ENCODE measurements around the gene RNF138. TPM values are rescaled to one million over a fixed set of nuclear protein-coding genes. Genes with fewer than 3 reads are reported as not detected.

Gene RNF138
- total and polyA plus RNA-seq, 2 of the 13 experiments (the other 11 are each of a cell fraction or from before 2014, with no cell fraction given): 14.6 to 33.6 TPM

- TF ChIP-seq MYC (CRISPR knock-in tag; IDR thresholded peaks at IDR 0.05; ENCODE audit: borderline replicate concordance) (peak; percentile 82), MED13 (CRISPR knock-in tag; IDR thresholded peaks at IDR 0.05) (0 out of 2 replicates have a peak, but pooled peaks have one; percentile 37), NCOA5 (CRISPR knock-in tag; IDR thresholded peaks at IDR 0.05) (no peak), KLF16 (CRISPR knock-in tag; IDR thresholded peaks at IDR 0.05) (peak in 1 of 2 experiments; percentile 86; a peak in 1 of 4 replicates), ZNF773 (CRISPR knock-in tag; IDR thresholded peaks at IDR 0.05; ENCODE audit: borderline replicate concordance) (peak; percentile 61; the same call in 1 of the 2 replicates), ZNF143 (CRISPR knock-in tag; IDR thresholded peaks at IDR 0.05) (no peak), POLR2G (IDR thresholded peaks at IDR 0.05; ENCODE audit: low read depth, low read length) (peak; percentile 68), ARID2 (CRISPR knock-in tag; IDR thresholded peaks at IDR 0.05; ENCODE audit: borderline replicate concordance) (0 out of 2 replicates have a peak, but pooled peaks have one; percentile 76), SOX5 (CRISPR knock-in tag; IDR thresholded peaks at IDR 0.05; ENCODE audit: borderline replicate concordance) (peak; percentile 37; the same call in 1 of the 2 replicates), SALL1 (CRISPR knock-in tag; IDR thresholded peaks at IDR 0.05) (peak; percentile 85), ZNF629 (CRISPR knock-in tag; conservative IDR thresholded peaks at IDR 0.05) (no peak), ZNF619 (CRISPR knock-in tag; IDR thresholded peaks at IDR 0.05) (no peak; the same call in 1 of the 2 replicates), RCOR2 (CRISPR knock-in tag; IDR thresholded peaks at IDR 0.05) (no peak), RELA (CRISPR knock-in tag; IDR thresholded peaks at IDR 0.05) (0 out of 2 replicates have a peak, but pooled peaks have one; percentile 47), TBX3 (IDR thresholded peaks at IDR 0.05; ENCODE audit: borderline replicate concordance) (peak; percentile 83; the same call in 1 of the 2 replicates), ZNF878 (CRISPR knock-in tag; IDR thresholded peaks at IDR 0.05) (peak; percentile 82), MZF1 (CRISPR knock-in tag; IDR thresholded peaks at IDR 0.05; ENCODE audit: borderline replicate concordance) (no peak), ZMYM3 (CRISPR knock-in tag; IDR thresholded peaks at IDR 0.05) (peak; percentile 38; the same call in 1 of the 2 replicates), HDAC6 (IDR thresholded peaks at IDR 0.05; ENCODE audit: low read depth, low read length) (no peak), HOXD1 (CRISPR knock-in tag; IDR thresholded peaks at IDR 0.05) (no peak), ZNF746 (CRISPR knock-in tag; IDR thresholded peaks at IDR 0.05) (peak; percentile 69), ZBTB3 (CRISPR knock-in tag; IDR thresholded peaks at IDR 0.05; ENCODE audit: borderline replicate concordance, low read depth) (no peak), PBX2 (CRISPR knock-in tag; IDR thresholded peaks at IDR 0.05) (no peak), ZNF704 (CRISPR knock-in tag; IDR thresholded peaks at IDR 0.05; ENCODE audit: borderline replicate concordance) (peak; percentile 82), ZNF225 (CRISPR knock-in tag; IDR thresholded peaks at IDR 0.05) (peak; percentile 75; the same call in 1 of the 2 replicates), HNF4G (IDR thresholded peaks at IDR 0.05; ENCODE audit: borderline replicate concordance, low read depth, low read length) (no peak), HNF4G (CRISPR knock-in tag; IDR thresholded peaks at IDR 0.05; ENCODE audit: borderline replicate concordance, low read depth) (no peak; the same call in 1 of the 2 replicates), NFE2L1 (CRISPR knock-in tag; IDR thresholded peaks at IDR 0.05; ENCODE audit: borderline replicate concordance) (no peak), ATRX (CRISPR knock-in tag; IDR thresholded peaks at IDR 0.05; ENCODE audit: borderline replicate concordance) (no peak), BATF2 (CRISPR knock-in tag; IDR thresholded peaks at IDR 0.05) (0 out of 2 replicates have a peak, but pooled peaks have one; percentile 82)
Observed at GRCh38 chr18:32091724-32092421, at the start of gene RNF138 (continued).
